Measurements from ENCODE around the gene PREB. TPM values are rescaled to one million over a fixed set of nuclear protein-coding genes. Genes with fewer than 3 reads are reported as not detected.

The PREB gene
- total and polyA plus RNA-seq, 2 of the 13 experiments (the other 11 are each of a cell fraction or from before 2014, with no cell fraction given): 112 to 192 TPM

DNA sequence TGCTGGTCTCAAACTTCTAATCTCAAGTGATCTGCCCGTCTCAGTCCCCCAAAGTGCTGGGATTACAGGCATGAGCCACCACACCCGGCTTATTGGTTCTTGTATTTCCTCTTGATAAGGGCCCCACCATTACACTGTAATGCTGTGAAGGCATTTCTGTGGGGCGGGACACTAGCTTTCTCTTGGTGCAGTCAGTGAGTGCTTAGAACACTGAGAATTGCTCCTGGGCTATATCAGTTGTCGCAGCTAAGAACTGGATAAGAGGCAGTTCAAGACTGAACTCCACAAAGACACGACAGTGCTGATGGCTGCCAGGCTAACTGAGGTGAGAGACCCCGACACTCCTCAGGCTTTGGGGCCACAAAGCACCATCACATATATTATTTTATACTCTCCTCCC, 45.8 kb downstream of the PREB start:
- H2AFZ ChIP-seq (ENCODE audit: low read length): no peak overlapping the region
- ATAC-seq (no peak), DNase-seq (ENCODE audit: low spot score) (no peak), FAIRE-seq (no peak)
- H3K4me3 ChIP-seq (replicated peaks in 1 of 3; ENCODE audit: insufficient read depth in 1 of 3, low read depth in 2 of 3, low read length in 3 of 3): peak overlapping the region; percentile 19 to 99 (median 74)
- 74% methylated on average over 6 of the region's 6 CpGs for WGBS (ENCODE audit: low lambda C conversion rate)
- in situ Hi-C loops (cut with HindIII; ENCODE audit: extremely low pct_ligation_motif_present, low pct_unique_long_range_greater_than_20kb): no loop called here
- peak overlapping the region; percentile 74 for H3K9ac ChIP-seq (ENCODE audit: insufficient read depth, low read depth, low read length)
- H3K27ac ChIP-seq (ENCODE audit: extremely low read length, insufficient read depth, low read length): peak overlapping the region; percentile 4
- POLR2A ChIA-PET: interaction anchor here (1.7 to 9.2 kb wide), 5 partner anchors 7 to 127 kb away, joined by 3 to 106 read pairs (median 15); partner anchors contain the start of genes ABHD1, ATRAID, OST4 and SLC5A6
- peaks cover 83% of the 10 kb centered on the region for H3K4me1 ChIP-seq (ENCODE audit: insufficient read depth, low read length)
- peaks cover 53% of the 10 kb centered on the region for H3K79me2 ChIP-seq (ENCODE audit: insufficient read depth, low read length)
- no peaks in the 10 kb centered on the region for H3K27me3 ChIP-seq (ENCODE audit: control insufficient read depth in 1 of 2, insufficient read depth in 2 of 2, low read length in 2 of 2)
- TF ChIP-seq HOXD1 (CRISPR knock-in tag; IDR thresholded peaks at IDR 0.05): no peak
- TF ChIP-seq ZNF530 (CRISPR knock-in tag; IDR thresholded peaks at IDR 0.05; ENCODE audit: low read depth): no peak
- no peak for TF ChIP-seq SMC3 (IDR thresholded peaks at IDR 0.05; ENCODE audit: low read length)
- TF ChIP-seq ZNF672 (CRISPR knock-in tag; IDR thresholded peaks at IDR 0.05): no peak
- no peak for TF ChIP-seq SP140L (CRISPR knock-in tag; IDR thresholded peaks at IDR 0.05; ENCODE audit: borderline replicate concordance)
- TF ChIP-seq ZNF317 (CRISPR knock-in tag; IDR thresholded peaks at IDR 0.05): no peak
- TF ChIP-seq, protein P1, sequence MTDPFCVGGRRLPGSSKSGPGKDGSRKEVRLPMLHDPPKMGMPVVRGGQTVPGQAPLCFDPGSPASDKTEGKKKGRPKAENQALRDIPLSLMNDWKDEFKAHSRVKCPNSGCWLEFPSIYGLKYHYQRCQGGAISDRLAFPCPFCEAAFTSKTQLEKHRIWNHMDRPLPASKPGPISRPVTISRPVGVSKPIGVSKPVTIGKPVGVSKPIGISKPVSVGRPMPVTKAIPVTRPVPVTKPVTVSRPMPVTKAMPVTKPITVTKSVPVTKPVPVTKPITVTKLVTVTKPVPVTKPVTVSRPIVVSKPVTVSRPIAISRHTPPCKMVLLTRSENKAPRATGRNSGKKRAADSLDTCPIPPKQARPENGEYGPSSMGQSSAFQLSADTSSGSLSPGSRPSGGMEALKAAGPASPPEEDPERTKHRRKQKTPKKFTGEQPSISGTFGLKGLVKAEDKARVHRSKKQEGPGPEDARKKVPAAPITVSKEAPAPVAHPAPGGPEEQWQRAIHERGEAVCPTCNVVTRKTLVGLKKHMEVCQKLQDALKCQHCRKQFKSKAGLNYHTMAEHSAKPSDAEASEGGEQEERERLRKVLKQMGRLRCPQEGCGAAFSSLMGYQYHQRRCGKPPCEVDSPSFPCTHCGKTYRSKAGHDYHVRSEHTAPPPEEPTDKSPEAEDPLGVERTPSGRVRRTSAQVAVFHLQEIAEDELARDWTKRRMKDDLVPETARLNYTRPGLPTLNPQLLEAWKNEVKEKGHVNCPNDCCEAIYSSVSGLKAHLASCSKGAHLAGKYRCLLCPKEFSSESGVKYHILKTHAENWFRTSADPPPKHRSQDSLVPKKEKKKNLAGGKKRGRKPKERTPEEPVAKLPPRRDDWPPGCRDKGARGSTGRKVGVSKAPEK (CRISPR knock-in tag; IDR thresholded peaks at IDR 0.05; ENCODE audit: borderline replicate concordance): no peak
- CTCF ChIA-PET (ENCODE audit: low intra/inter-chr PET ratio, low total read pairs): no interaction called here
- no peaks in the 10 kb centered on the region for H4K20me1 ChIP-seq (ENCODE audit: insufficient read depth, low read length)
- H3K4me2 ChIP-seq (ENCODE audit: low read depth, low read length): peak overlapping the region; percentile 97
- H3K9me3 ChIP-seq (ENCODE audit: low read length): no peaks in the 10 kb centered on the region
- H3K36me3 ChIP-seq (replicated peaks in 1 of 2; ENCODE audit: control insufficient read depth in 1 of 2, insufficient read depth in 2 of 2, low read length in 2 of 2): peaks cover 0 to 3% of the 10 kb centered on the region in 2 experiments; a peak in 3 of 5 replicates
- BruUV-seq (replicated peaks): no TSS peak
- intact Hi-C loops (cut with micrococcal nuclease; ENCODE audit: unreplicated experiment): loop anchor here (5.0 to 10.0 kb wide), 3 partner anchors 54 to 1159 kb away; partner anchors contain the start of gene TMEM214

All from HepG2 (cell line).